Right lobe of liver (tissue), 4 donors: ENCODE data around the gene GATB.

Experiments used
- CTCF ChIP-seq, 4 donors: fragments of 200-600 bp in 3 of 4; fragments of 450-650 bp in 1 of 4; IDR thresholded peaks; one replicate each; pipeline versions ENCODE4 v1.5.1 to v1.8.0; 2016 to 2022; ENCODE audit warnings: antibody characterized with exemption in 4 of 4, mild to moderate bottlenecking in 2 of 4
- POLR2A ChIP-seq: fragments of 450-650 bp; IDR thresholded peaks from one replicate; pipeline ENCODE4 v1.6.1; 2017; ENCODE audit warnings: antibody characterized with exemption, mild to moderate bottlenecking
- donor health status: DM: no; HTN: no; CAD: no.
- donor health status: DM: no; HTN: no; CAD: no.
- donor health status: DM: no; HTN: yes; CAD: no.

GRCh38 chr4:151782296-151782695 lies 21.5 kb upstream of the GATB start:
- no peak for TF ChIP-seq POLR2A
- TF ChIP-seq CTCF (IDR thresholded peaks at IDR 0.05): no peak
